ENCODE data around the gene MACO1. TPM values are rescaled to one million over a fixed set of nuclear protein-coding genes. Genes with fewer than 3 reads are reported as not detected.
"Not testable (repeated sequence)": the region's sequence is repeated elsewhere in the genome, so short reads cannot be mapped to it uniquely, and the experiment has no call there.

The MACO1 gene
- total and polyA plus RNA-seq, 2 donors: 17.3 to 21.3 TPM

GRCh38 chr1:25419339-25419738 lies 11.4 kb upstream of the MACO1 start:
- DNase-seq (ENCODE audit: low read depth in 6 of 9, low spot score in 9 of 9); H3K4me1 ChIP-seq (ENCODE audit: control insufficient read depth in 2 of 2, insufficient read depth in 2 of 2, low read length in 2 of 2); H3K9me3 ChIP-seq (ENCODE audit: control insufficient read depth in 2 of 2, insufficient read depth in 1 of 2, low read length in 1 of 2); H3K4me3 ChIP-seq (ENCODE audit: low read length in 2 of 2); H3K27ac ChIP-seq (ENCODE audit: low read depth in 1 of 2, low read length in 1 of 2); H3K36me3 ChIP-seq (ENCODE audit: control insufficient read depth in 2 of 2, insufficient read depth in 2 of 2, low read length in 1 of 2); H3K27me3 ChIP-seq (ENCODE audit: control insufficient read depth in 2 of 2, insufficient read depth in 1 of 2, low read length in 1 of 2): not testable (repeated sequence)
- 97% methylated on average over 1 of the region's 1 CpG for WGBS

GRCh38 chr1:25420715-25421114 lies 10.0 kb upstream of the MACO1 start, which contains the start of gene RHCE:
TSS of gene RHCE (minus strand) at chr1:25420825. CDS start at chr1:25420786, 39 bp downstream.
- not testable (repeated sequence) for H3K27ac ChIP-seq (ENCODE audit: low read depth in 1 of 2, low read length in 1 of 2); H3K4me3 ChIP-seq (ENCODE audit: low read length in 2 of 2); H3K4me1 ChIP-seq (ENCODE audit: control insufficient read depth in 2 of 2, insufficient read depth in 2 of 2, low read length in 2 of 2); DNase-seq (ENCODE audit: low read depth in 6 of 9, low spot score in 9 of 9); H3K36me3 ChIP-seq (ENCODE audit: control insufficient read depth in 2 of 2, insufficient read depth in 2 of 2, low read length in 1 of 2); H3K9me3 ChIP-seq (ENCODE audit: control insufficient read depth in 2 of 2, insufficient read depth in 1 of 2, low read length in 1 of 2); H3K27me3 ChIP-seq (ENCODE audit: control insufficient read depth in 2 of 2, insufficient read depth in 1 of 2, low read length in 1 of 2)
- WGBS: 97% methylated on average over 9 of the region's 9 CpGs

- not testable (repeated sequence) for H3K27ac ChIP-seq (ENCODE audit: low read depth in 1 of 2, low read length in 1 of 2); H3K36me3 ChIP-seq (ENCODE audit: control insufficient read depth in 2 of 2, insufficient read depth in 2 of 2, low read length in 1 of 2); H3K27me3 ChIP-seq (ENCODE audit: control insufficient read depth in 2 of 2, insufficient read depth in 1 of 2, low read length in 1 of 2); H3K9me3 ChIP-seq (ENCODE audit: control insufficient read depth in 2 of 2, insufficient read depth in 1 of 2, low read length in 1 of 2); H3K4me1 ChIP-seq (ENCODE audit: control insufficient read depth in 2 of 2, insufficient read depth in 2 of 2, low read length in 2 of 2); DNase-seq (ENCODE audit: low read depth in 6 of 9, low spot score in 9 of 9); H3K4me3 ChIP-seq (ENCODE audit: low read length in 2 of 2)
- 96% methylated on average over 6 of the region's 6 CpGs for WGBS
Measured at GRCh38 chr1:25423206-25423605, 7.5 kb upstream of the MACO1 start.

- WGBS: 91% methylated on average over 16 of the region's 16 CpGs
- Histone ChIP-seq H3K27ac (ENCODE audit: low read depth in 1 of 2, low read length in 1 of 2) (no peak overlapping the region), H3K4me3 (ENCODE audit: low read length in 2 of 2) (no peak overlapping the region), H3K36me3 (ENCODE audit: control insufficient read depth in 2 of 2, insufficient read depth in 2 of 2, low read length in 1 of 2) (no peaks in the 10 kb centered on the region), H3K9me3 (ENCODE audit: control insufficient read depth in 2 of 2, insufficient read depth in 1 of 2, low read length in 1 of 2) (no peaks in the 10 kb centered on the region), H3K4me1 (ENCODE audit: control insufficient read depth in 2 of 2, insufficient read depth in 2 of 2, low read length in 2 of 2) (peaks cover 0 to 7% of the 10 kb centered on the region in 2 donors), H3K27me3 (ENCODE audit: control insufficient read depth in 2 of 2, insufficient read depth in 1 of 2, low read length in 1 of 2) (peaks cover 0 to 2% of the 10 kb centered on the region in 2 donors)
- DNase-seq (ENCODE audit: low read depth in 6 of 9, low spot score in 9 of 9): no peak
Measured at GRCh38 chr1:25425098-25426085, 5.3 kb upstream of the MACO1 start.

- Histone ChIP-seq H3K27ac (ENCODE audit: low read depth in 1 of 2, low read length in 1 of 2) (no peak overlapping the region), H3K4me3 (ENCODE audit: low read length in 2 of 2) (no peak overlapping the region), H3K9me3 (ENCODE audit: control insufficient read depth in 2 of 2, insufficient read depth in 1 of 2, low read length in 1 of 2) (no peaks in the 10 kb centered on the region), H3K4me1 (ENCODE audit: control insufficient read depth in 2 of 2, insufficient read depth in 2 of 2, low read length in 2 of 2) (peaks cover 0 to 7% of the 10 kb centered on the region in 2 donors), H3K36me3 (ENCODE audit: control insufficient read depth in 2 of 2, insufficient read depth in 2 of 2, low read length in 1 of 2) (no peaks in the 10 kb centered on the region), H3K27me3 (ENCODE audit: control insufficient read depth in 2 of 2, insufficient read depth in 1 of 2, low read length in 1 of 2) (peaks cover 0 to 2% of the 10 kb centered on the region in 2 donors)
- DNase-seq (ENCODE audit: low read depth in 6 of 9, low spot score in 9 of 9): no peak
- whole genome bisulfite sequencing: 98% methylated on average over 1 of the region's 1 CpG
Measured at GRCh38 chr1:25427696-25428095, 3.0 kb upstream of the MACO1 start.

- peak overlapping the region; percentile 32 to 38 for H3K27ac ChIP-seq (ENCODE audit: low read depth in 1 of 2, low read length in 1 of 2)
- H3K4me1 ChIP-seq (ENCODE audit: control insufficient read depth in 2 of 2, insufficient read depth in 2 of 2, low read length in 2 of 2): peaks cover 0 to 10% of the 10 kb centered on the region in 2 donors
- no peaks in the 10 kb centered on the region for H3K36me3 ChIP-seq (ENCODE audit: control insufficient read depth in 2 of 2, insufficient read depth in 2 of 2, low read length in 1 of 2)
- DNase-seq (ENCODE audit: low read depth in 6 of 9, low spot score in 9 of 9): no peak
- no peaks in the 10 kb centered on the region for H3K9me3 ChIP-seq (ENCODE audit: control insufficient read depth in 2 of 2, insufficient read depth in 1 of 2, low read length in 1 of 2)
- H3K4me3 ChIP-seq (ENCODE audit: low read length in 2 of 2): no peak overlapping the region
- WGBS: 95% methylated on average over 7 of the region's 7 CpGs
- peaks cover 0 to 2% of the 10 kb centered on the region in 2 donors for H3K27me3 ChIP-seq (ENCODE audit: control insufficient read depth in 2 of 2, insufficient read depth in 1 of 2, low read length in 1 of 2)
Measured at GRCh38 chr1:25428475-25429166, 2.1 kb upstream of the MACO1 start.

- peaks cover 0 to 2% of the 10 kb centered on the region in 2 donors for H3K27me3 ChIP-seq (ENCODE audit: control insufficient read depth in 2 of 2, insufficient read depth in 1 of 2, low read length in 1 of 2)
- no peaks in the 10 kb centered on the region for H3K36me3 ChIP-seq (ENCODE audit: control insufficient read depth in 2 of 2, insufficient read depth in 2 of 2, low read length in 1 of 2)
- peak overlapping the region; percentile 88 to 98 for H3K4me3 ChIP-seq (ENCODE audit: low read length in 2 of 2)
- H3K9me3 ChIP-seq (ENCODE audit: control insufficient read depth in 2 of 2, insufficient read depth in 1 of 2, low read length in 1 of 2): no peaks in the 10 kb centered on the region
- peak overlapping the region; percentile 67 to 88 for H3K27ac ChIP-seq (ENCODE audit: low read depth in 1 of 2, low read length in 1 of 2)
- DNase-seq (ENCODE audit: low read depth in 6 of 9, low spot score in 9 of 9): peak in 3 of 9 donors; percentile 2 to 27 (median 16)
- whole genome bisulfite sequencing: under 1% methylated on average over 89 of the region's 89 CpGs
- peaks cover 0 to 15% of the 10 kb centered on the region in 2 donors for H3K4me1 ChIP-seq (ENCODE audit: control insufficient read depth in 2 of 2, insufficient read depth in 2 of 2, low read length in 2 of 2)
Measured at GRCh38 chr1:25430967-25431881, 527 bp downstream of the MACO1 start.

- Histone ChIP-seq H3K27ac (ENCODE audit: low read depth in 1 of 2, low read length in 1 of 2) (no peak overlapping the region), H3K36me3 (ENCODE audit: control insufficient read depth in 2 of 2, insufficient read depth in 2 of 2, low read length in 1 of 2) (peaks cover 0 to 2% of the 10 kb centered on the region in 2 donors), H3K9me3 (ENCODE audit: control insufficient read depth in 2 of 2, insufficient read depth in 1 of 2, low read length in 1 of 2) (no peaks in the 10 kb centered on the region), H3K4me3 (ENCODE audit: low read length in 2 of 2) (peak overlapping the region; percentile 88 to 98), H3K27me3 (ENCODE audit: control insufficient read depth in 2 of 2, insufficient read depth in 1 of 2, low read length in 1 of 2) (peaks cover 0 to 2% of the 10 kb centered on the region in 2 donors), H3K4me1 (ENCODE audit: control insufficient read depth in 2 of 2, insufficient read depth in 2 of 2, low read length in 2 of 2) (peaks cover 0 to 15% of the 10 kb centered on the region in 2 donors)
- DNase-seq (ENCODE audit: low read depth in 6 of 9, low spot score in 9 of 9): no peak
- WGBS: 34% methylated on average over 6 of the region's 6 CpGs
Measured at GRCh38 chr1:25431955-25432719, 1.4 kb downstream of the MACO1 start.

Measured in thymus (tissue), 11 donors.